HG03280 (cell line): ENCODE results near the gene MCCD1.

ENCODE experiments used
- ATAC-seq: cut with Tn5 transposase; IDR thresholded peaks from one replicate; pipeline ENCODE4 v1.9.1; 2021; ENCODE audit warnings: mild to moderate bottlenecking, moderate library complexity; ENCODE audit not compliant: unreplicated experiment

MCCD1 gene

DNA sequence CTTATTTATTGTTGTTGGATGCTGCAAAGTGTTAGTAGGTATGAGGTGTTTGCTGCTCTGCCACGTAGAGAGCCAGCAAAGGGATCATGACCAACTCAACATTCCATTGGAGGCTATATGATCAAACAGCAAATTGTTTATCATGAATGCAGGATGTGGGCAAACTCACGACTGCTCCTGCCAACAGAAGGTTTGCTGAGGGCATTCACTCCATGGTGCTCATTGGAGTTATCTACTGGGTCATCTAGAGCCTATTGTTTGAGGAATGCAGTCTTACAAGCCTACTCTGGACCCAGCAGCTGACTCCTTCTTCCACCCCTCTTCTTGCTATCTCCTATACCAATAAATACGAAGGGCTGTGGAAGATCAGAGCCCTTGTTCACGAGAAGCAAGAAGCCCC is 18.8 kb upstream of the MCCD1 start:
- no peak for ATAC-seq

DNA sequence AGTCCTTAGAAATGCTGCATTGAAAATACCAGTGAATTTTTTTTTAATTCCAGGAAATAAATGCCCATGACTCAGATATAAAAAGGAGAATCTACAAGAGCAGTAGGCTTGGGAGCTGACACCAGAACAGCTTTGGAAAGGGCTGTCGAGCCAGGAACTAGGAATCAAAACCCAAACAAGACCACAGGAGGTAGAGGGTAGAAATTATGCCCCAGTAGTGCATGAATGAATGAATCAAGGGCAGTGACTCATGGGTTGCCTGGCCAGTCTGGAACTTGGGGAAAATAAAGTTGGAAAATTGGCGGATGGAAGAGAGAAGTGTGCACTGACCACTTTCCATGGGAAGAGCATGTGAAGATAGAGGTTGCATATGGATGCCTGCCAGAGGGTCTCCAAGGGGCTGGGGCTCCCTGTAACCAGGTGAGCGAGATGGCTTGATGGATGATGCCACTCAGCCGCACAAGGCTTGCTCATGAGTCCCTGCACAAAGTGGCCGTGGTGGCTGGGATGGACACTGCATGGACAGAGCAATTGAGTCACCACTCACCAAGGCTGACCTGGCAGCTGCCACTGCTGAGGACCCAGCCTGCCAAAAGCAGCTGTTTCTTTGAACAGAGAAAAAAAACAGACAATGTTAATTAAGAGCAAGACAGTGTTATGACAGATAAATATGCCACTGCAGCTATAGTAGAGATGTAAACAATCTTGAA is 15.2 kb upstream of the MCCD1 start:
- ATAC-seq: no peak

DNA sequence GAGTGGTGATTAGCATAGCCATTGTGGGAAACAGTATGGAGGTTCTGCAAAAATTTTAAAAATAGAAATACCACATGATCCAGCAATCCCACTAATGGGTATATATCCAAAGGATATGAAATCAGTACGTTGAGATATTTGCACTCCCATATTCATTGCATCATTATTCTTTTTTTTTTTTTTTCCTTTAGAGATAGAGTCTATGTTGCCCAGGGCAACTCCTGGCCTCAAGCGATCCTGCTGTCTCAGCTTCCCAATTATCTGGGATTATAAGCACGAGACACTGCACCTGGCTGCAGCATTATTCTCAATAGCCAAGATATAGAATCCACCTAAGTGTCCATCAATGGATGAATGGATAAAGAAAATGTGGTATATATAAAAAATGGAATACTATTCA is 6.9 kb upstream of the MCCD1 start:
- no peak for ATAC-seq

DNA sequence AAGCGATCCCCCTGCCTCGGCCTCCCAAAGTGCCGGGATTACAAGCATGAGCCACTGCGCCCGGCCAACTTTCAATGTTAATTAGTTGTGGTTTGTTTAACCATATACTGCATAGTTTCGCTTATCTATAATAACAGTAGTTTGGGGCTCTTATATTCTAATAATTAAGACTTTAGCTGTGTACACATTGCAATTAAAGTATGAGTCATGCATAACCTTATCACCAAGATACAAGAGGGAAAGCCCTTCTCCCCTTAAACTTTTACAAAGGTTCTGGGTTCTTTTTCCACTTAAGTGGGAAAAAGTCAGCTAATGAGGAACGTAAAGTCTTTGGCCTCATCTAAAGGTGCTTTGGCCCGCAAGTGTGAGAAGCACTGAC is 3.2 kb upstream of the MCCD1 start:
- no peak for ATAC-seq

DNA sequence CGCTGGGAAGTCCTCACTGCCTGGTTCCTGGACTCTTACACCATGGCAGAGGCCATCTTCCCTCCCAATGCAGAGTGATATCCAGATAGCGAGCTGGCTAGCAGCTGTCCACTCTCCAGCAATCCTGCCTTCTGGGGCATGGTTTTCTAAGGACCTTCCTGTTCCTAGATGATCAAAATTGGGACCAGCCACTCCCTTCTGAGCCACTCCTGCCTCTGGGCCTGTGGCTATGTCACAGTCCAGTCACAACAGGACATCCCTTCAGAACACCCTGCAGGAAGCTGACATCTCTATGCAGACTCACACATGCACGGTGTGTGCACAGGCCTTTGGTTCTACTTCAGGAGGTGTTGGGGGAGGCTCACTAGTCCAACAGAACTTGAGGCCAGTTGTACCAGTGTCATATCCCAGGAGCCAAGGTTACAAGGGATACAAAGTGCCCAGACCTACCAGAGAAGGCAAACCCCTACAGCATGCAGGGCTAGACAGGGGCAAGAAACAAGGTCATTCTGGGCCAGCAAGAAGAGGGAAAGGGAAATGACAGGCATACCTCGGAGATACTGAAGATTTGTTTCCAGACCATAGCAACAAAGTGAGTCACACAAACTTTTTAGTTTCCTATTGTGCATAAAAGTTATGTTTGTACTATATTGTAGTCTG is 2.7 kb upstream of the MCCD1 start:
- ATAC-seq: no peak

DNA sequence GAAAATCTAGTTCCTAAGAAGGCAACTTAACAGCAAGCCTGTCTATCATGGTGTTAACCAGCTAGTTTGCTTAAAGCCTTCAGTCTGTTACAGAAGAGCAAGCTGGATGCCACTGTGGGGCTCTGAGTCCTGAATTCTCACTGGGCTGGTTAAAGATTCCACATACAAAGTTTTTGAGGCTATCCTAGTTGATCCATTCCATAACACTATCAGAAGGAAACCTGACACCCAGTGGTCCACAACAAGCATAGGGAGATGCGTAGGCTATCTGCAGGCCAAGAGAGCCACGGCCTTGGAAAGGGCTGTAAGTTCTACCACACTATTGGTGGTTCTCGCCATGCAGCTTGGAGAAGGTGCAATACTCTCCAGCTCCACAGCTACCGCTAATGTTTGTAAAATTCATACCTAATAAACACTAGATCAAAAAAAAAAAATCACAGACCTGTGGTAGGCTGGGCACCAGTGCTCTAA is 420 bp upstream of the MCCD1 start:
- no peak for ATAC-seq

DNA sequence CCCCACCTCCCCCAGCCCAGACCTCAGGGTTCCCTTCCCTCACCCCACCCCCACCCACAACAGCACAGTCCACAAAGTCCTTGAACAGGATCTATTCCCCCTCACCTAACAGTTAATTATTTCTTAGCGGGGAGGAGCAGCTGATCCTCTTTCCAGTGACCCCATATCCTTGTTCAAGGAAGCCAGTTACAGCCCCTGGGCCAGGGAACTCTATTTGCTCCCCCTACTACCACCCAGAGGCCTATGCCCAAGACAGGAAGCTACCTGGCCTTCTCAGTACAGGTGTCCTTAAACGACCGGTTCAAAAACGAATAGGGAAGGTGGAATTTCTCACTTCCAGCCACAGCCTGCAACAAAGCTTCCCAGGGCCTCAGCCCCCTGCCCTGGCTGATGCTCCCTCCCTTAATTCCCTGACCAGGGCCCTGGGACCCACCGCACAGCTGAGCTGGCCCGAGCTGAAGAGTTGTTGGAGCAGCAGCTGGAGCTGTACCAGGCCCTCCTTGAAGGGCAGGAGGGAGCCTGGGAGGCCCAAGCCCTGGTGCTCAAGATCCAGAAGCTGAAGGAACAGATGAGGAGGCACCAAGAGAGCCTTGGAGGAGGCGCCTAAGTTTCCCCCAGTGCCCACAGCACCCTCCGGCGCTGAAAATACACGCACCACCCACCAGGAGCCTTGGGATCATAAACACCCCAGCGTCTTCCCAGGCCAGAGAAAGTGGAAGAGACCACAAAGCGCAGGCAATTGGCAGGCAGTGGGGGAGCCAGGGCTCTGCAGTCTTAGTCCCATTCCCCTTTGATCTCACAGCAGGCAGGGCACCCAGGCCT is 778 bp downstream of the MCCD1 start:
- no peak for ATAC-seq

DNA sequence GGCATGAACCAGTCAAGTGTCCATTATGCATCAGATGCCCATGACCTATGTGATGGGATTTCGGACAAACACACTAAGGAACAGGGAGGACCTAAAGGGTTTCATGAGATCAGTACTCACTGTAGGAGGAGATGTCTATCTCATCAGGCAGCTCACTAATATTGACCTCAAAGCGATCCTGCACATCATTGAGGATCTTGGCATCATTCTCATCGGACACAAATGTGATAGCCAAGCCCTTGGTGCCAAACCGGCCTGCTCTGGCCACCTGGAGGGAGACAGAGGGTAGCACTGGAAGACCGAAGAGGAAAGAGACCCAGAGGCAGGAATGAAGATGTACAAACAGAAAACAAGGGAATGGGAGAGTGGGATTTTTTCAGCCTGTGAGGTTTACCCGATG is 1.9 kb downstream of the MCCD1 start:
- no peak for ATAC-seq

DNA sequence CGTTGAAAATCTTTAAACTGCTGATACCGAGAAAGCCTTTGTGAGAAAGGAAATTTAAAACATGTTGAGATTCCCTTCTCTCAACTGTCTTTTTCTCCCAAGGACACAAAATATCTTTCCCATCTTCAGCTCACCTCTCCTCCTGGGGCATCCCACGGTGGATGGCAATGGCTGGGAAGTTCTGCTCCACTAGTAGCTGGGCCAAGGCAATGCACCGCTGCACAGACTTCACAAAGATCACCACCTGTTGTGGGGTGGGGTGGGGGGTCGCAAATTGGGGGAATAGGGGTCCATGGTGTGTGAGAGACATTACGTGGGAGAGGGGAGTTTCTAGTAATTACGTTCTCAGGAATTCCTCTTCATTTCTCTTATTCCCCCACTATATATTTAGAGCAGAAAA is 2.4 kb downstream of the MCCD1 start:
- ATAC-seq: no peak

DNA sequence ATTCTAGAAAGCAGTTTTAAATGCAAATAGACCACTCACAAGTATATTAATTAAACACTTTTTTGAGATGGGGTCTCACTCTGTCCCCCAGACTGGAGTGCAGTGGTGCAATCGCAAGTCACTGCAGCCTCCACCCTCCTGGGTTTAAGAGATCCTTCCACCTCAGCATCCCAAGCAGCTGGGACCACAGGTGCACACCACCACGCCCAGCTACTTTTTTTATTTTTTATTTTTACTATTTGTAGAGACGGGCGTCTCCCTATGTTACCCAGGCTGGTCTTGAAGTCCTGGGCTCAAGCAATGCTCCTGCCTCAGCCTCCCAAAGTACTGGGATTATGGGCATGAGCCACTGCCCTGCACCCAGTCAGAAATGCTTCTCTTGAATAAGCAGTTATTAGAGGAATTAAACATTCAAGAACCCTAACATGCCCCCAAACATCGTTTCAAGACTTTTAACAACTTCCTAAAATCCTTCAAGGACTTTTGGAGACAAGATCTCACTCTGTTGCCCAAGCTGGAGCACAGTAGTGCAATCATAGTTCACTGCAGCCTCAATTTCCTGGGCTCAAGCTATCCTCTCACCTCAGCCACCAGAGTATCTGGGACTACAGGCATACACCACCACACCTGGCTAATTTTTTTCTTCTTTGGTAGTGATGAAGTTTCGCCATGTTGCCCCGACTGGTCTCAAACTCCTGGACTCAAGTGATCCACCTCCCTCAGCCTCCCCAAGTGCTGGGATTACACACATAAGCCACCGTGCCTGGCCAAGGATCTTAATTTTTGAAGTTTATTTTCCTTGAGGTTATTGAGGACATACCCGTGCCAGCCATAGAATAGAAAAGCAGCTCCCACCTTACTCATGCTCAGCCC is 3.2 kb downstream of the MCCD1 start:
- no peak for ATAC-seq

DNA sequence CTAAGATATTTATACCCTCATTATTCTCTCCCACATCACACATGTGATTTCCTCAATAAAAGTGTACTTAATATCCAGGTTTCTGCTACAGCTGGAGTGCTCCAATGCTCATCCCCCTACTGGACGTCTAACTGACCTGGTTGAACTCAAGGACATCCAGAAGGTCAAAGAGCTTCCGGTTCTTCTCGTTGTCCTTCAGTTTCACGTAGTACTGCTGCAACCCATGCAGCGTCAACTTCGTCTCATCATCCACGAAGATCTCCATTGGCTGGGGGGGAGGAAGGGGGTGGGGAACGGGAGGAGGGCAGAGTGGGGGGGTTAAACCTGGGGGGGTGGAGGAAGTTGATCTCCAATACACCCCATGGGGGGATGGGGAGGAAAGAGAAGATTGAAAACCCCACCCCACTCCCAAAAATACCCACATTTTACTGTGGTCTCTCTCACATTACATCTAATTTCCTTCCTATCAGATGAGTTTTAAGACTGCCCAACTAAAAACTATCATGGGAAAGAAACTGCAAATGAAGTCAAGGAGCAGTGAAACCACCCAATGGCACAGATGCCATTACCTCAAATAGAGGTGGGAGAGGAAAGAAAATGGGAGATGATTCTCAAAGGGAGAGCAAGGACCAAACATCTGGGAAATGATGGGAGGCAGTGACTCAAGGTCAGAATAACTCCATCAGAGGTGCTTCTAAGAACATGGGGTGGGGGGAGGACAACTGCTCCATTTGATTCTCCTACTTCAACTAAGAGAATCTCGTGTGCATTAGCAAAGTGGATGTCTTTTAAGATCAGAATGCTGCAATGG is 4.1 kb downstream of the MCCD1 start:
- no peak for ATAC-seq

DNA sequence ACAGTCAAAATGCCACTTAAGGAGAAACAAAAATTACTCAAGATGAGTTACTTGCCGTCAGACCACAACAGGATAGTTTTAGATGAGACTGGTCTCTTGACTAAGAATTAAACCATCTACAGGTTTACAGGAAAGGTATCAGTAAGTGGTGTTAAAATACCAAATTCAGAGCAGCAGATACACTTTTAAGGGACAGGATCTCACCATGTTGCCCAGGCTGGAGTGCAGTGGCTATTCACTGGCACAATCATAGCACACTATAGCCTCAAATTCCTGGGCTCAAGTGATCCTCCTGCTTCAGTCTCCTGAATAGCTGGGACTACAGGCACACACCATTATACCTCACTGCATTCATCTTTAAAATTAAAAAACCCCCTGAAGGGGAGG is 4.7 kb downstream of the MCCD1 start:
- ATAC-seq: no peak

DNA sequence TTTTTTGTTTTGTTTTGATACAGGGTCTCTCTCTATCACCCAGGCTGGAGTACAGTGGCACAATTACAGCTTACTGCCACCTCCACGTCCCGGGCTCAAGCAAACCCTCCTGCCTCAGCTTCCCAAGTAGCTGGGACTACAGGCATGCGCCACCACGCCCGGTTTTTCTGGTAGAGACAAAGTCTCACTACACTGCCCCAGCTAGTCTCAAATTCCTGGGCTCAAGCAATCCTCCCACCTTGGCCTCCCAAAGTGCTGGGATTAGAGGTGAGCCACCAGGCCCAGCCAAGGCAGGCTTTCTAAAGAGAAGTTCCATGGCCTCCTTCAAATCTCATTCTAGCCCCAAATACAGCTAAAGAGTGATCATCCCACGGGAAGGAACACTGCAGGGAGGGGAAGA is 5.2 kb downstream of the MCCD1 start:
- no peak for ATAC-seq

DNA sequence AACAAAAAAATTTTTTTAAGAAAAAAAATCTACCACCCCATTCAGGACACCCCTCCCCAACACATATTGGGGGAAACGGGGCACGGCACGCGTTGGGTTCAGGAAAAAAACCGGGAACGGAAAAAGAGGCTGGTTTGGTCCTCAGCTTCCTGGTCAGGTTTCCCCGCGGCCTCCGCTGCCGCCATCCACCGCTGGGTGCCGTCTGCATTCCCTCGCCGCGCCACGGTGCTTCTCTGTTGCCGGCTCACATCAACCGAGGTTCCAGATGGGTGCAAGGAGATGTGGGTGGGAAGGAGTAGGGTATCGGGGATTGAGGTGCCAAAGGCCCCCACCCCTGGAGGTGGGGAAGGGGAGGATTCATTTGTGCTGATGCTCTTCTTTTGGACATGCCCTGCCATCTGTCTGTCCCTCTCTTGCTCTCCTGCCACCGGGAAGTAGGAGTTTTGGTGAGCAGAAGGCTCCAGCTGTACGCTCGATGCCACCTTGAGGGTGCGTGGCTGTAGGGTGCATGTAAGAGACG is 5.8 kb downstream of the MCCD1 start:
- no peak for ATAC-seq

DNA sequence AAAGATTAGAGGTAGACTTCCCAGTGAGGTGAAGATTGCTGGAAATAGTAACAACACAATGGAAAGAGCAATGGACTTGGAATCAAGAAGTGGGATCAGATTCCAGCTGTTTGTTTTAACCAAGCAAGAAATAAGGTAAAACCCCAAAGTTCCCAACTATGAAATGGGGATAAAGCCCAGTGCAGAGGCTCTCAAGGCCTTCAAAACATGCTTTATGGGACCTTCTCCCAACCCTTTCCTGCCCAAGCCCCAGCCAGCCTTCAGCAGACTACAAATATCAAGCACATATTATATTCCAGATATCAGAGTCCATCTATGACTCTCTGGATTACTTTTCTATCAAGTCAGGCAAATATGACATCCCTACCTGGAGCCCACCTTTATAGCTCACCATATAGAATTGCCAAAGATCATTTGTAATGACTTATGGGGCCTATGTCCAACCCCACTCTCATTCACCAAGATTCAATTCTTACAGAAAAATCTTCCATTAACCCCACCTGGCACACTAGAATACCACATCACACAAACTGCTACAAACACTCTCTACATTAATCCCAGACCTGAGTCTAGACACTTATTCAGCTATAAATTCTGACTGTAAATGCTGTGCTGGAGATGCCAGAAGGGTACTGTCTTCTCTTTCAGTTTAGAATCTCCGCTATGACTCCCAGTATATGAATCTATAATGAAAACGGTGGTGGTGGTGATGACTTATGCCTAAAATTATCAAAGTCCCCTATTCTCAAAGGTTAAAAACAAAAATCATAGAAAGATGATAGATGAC is 7.0 kb downstream of the MCCD1 start:
- no peak for ATAC-seq

DNA sequence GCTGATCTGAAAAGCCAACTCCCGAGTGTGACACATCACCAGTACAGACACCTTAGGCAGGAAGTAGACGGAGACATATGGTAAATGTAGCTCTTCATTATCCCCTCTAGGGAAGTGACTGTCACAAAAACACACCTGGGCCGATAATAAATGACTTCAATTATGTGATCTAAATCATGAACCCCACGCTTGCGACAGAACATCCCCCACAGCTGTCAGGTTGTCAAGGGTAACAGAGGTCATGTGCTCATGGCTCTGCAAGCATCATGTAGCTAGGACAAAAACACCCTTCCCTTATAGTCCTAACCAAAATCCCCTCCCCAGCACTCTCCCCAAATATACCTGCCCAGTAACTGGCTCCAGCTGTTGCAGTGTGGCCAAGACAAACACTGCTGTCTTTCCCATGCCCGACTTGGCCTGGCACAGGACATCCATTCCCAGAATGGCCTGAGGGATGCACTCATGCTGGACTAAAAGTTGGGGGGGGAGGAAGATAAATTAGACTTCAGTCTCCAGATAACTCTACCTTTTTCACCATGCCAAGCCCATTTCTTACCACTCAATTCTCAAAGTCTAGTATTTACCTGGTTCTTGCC is 10.1 kb downstream of the MCCD1 start:
- no peak for ATAC-seq

DNA sequence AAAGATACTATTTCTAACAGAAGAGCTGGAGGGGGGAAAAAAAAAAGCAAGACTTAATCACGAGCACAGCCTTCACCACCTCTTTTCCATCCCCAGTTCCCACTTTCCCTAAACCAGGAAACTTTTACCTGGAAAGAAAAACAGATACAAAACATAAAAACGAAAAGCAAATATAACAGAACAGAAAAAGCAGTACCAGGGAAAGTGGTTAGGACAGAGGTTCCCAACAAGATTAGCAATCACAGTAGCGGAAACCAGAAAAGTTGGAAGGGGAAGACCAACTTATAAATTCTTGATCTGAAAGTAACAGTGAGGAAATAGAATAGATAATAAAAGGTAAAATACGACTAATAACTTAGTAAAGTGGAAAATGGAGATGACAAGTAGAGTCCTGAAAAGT is 11.9 kb downstream of the MCCD1 start:
- ATAC-seq: no peak

DNA sequence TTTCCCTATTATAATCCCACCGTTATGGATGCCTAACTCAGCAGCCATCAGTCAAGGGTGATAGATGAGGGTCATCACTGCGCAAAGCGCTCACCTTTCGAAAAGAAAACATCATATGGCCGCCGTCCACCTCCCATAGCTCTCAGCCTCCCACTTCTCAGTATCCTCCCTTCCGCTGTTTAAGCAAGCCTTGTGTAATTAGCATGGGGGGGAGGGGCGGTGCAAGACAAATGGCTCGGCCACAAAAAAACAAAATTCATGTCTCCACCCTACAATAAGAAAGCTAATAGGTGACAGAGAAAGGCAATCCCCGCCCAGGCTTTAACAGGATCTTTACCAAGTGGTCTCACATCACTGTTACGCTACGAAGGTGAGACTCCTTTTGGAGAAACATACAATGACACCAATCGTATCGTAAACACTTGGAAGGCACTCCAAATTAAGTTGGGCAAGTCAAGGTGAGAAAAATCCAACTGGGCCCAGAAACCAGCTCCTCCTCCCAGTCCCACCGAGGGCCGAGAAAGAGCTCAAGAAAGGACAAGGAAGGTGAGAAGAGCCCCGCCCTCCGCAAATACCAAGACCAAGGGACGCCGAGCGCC is 12.4 kb downstream of the MCCD1 start:
- no peak for ATAC-seq
